HepG2 (cell line): ENCODE results near the gene NAV2. TPM values are rescaled to one million over a fixed set of nuclear protein-coding genes. Genes with fewer than 3 reads are reported as not detected.

Experiments used
- CSRNP1 ChIP-seq: sonication (generic); formaldehyde crosslinking; IDR thresholded peaks from 2 replicates; pipeline ENCODE4 v1.8.1; 2023; ENCODE audit warnings: mild to moderate bottlenecking, missing genetic modification reagents
- DRAP1 ChIP-seq: IDR thresholded peaks from 2 replicates; pipeline ENCODE4 v1.6.1; 2016; ENCODE audit warnings: missing genetic modification reagents, missing compliant biosample characterization
- FOXK2 ChIP-seq: fragments of 450-650 bp; IDR thresholded peaks from 2 replicates; pipeline ENCODE4 v1.6.1; 2016
- HES4 ChIP-seq: sonication (generic); formaldehyde crosslinking; IDR thresholded peaks from 2 replicates; pipeline ENCODE4 v1.9.0; 2021; ENCODE audit warnings: mild to moderate bottlenecking, missing genetic modification reagents, borderline replicate concordance
- HNRNPUL1 ChIP-seq: fragments of 200-400 bp; formaldehyde crosslinking; IDR thresholded peaks from 2 replicates; pipeline ENCODE4 v1.6.1; 2017; ENCODE audit warnings: low read depth, mild to moderate bottlenecking, low read length, moderate library complexity
- KMT2B ChIP-seq: IDR thresholded peaks from 2 replicates; pipeline ENCODE4 v1.6.1; 2016; ENCODE audit warnings: missing genetic modification reagents, missing compliant biosample characterization
- LBX2 ChIP-seq: sonication (generic); formaldehyde crosslinking; IDR thresholded peaks from 2 replicates; pipeline ENCODE4 v1.5.0; 2020; ENCODE audit warnings: missing genetic modification reagents, mild to moderate bottlenecking, borderline replicate concordance
- MBD4 ChIP-seq: IDR thresholded peaks from 2 replicates; pipeline ENCODE4 v1.6.1; 2012; ENCODE audit warnings: low read length, inconsistent platforms, borderline replicate concordance
- PHF20 ChIP-seq: sonication (generic); formaldehyde crosslinking; IDR thresholded peaks from 2 replicates; pipeline ENCODE4 v1.5.0; 2020; ENCODE audit warnings: mild to moderate bottlenecking, missing genetic modification reagents
- SNRNP70 ChIP-seq: fragments of 200-400 bp; formaldehyde crosslinking; IDR thresholded peaks from 2 replicates; pipeline ENCODE4 v1.6.1; 2017; ENCODE audit warnings: mild to moderate bottlenecking, low read depth, low read length, moderate library complexity
- TAF15 ChIP-seq: fragments of 200-400 bp; formaldehyde crosslinking; IDR thresholded peaks from one replicate; pipeline ENCODE4 v1.6.1; 2018; ENCODE audit warnings: mild to moderate bottlenecking, low read depth, low read length; ENCODE audit not compliant: poor library complexity, severe bottlenecking
- ZBTB21 ChIP-seq: sonication (generic); formaldehyde crosslinking; IDR thresholded peaks from 2 replicates; pipeline ENCODE4 v1.4.0; 2020; ENCODE audit warnings: missing genetic modification reagents
- ZFP36 ChIP-seq: fragments of 150-350 bp; IDR thresholded peaks from 2 replicates; pipeline ENCODE4 v1.6.1; 2018; ENCODE audit warnings: borderline replicate concordance, low read length, low read depth; ENCODE audit not compliant: partially characterized antibody
- ZFX ChIP-seq: sonication (generic); formaldehyde crosslinking; IDR thresholded peaks from 2 replicates; pipeline ENCODE4 v1.4.0; 2020; ENCODE audit warnings: mild to moderate bottlenecking, low read depth, missing genetic modification reagents, moderate library complexity
- ZNF567 ChIP-seq: sonication (generic); formaldehyde crosslinking; IDR thresholded peaks from 2 replicates; pipeline ENCODE4 v1.8.1; 2023; ENCODE audit warnings: mild to moderate bottlenecking, missing genetic modification reagents, borderline replicate concordance
- ZNF660 ChIP-seq: sonication (generic); formaldehyde crosslinking; IDR thresholded peaks from 2 replicates; pipeline ENCODE4 v1.5.1; 2020; ENCODE audit warnings: mild to moderate bottlenecking, low read depth, missing genetic modification reagents, borderline replicate concordance
- ZNF670 ChIP-seq: sonication (generic); formaldehyde crosslinking; IDR thresholded peaks from 2 replicates; pipeline ENCODE4 v1.8.0; 2022; ENCODE audit warnings: mild to moderate bottlenecking, missing genetic modification reagents, borderline replicate concordance
- ZNF709 ChIP-seq: sonication (generic); formaldehyde crosslinking; IDR thresholded peaks from 2 replicates; pipeline ENCODE4 v1.5.0; 2020; ENCODE audit warnings: mild to moderate bottlenecking, missing genetic modification reagents
- polyA plus RNA-seq, 8 experiments: library from polyadenylated mRNA; depleted of rRNA in 3 of 8; stranded (reverse) in 7 of 8; unstranded in 1 of 8; fragments of >200 nt; fragmentation: Illumina TruSeq in 4 of 8; extraction: Trizol in 4 of 8; gene quantifications; 2 replicates each; pipeline versions ENCODE4 v1.2.1 to v1.2.3, GENCODE V29; 2011 to 2016; ENCODE audit warnings: low read depth in 4 of 8, missing spikeins in 1 of 8, mixed read lengths in 1 of 8; ENCODE audit not compliant: insufficient read depth in 1 of 8
- total RNA-seq, 5 experiments: library from RNA; depleted of rRNA; stranded (reverse); fragments of >200 nt; fragmentation: Illumina TruSeq; extraction: Trizol; gene quantifications; 2 replicates each; pipeline ENCODE4 v1.2.3, GENCODE V29; 2016; ENCODE audit warnings: low read depth in 1 of 5
- TF ChIP-seq, protein P1 (sequence below): sonication (generic); formaldehyde crosslinking; IDR thresholded peaks from 2 replicates; pipeline ENCODE4 v1.5.0; 2020; ENCODE audit warnings: missing genetic modification reagents, mild to moderate bottlenecking, borderline replicate concordance
- TF ChIP-seq, protein P2 (sequence below): sonication (generic); formaldehyde crosslinking; IDR thresholded peaks from 2 replicates; pipeline ENCODE4 v1.5.0; 2020; ENCODE audit warnings: missing genetic modification reagents
- TF ChIP-seq, protein P3 (sequence below): sonication (generic); formaldehyde crosslinking; IDR thresholded peaks from 2 replicates; pipeline ENCODE4 v1.4.0; 2020; ENCODE audit warnings: missing genetic modification reagents, borderline replicate concordance

NAV2 gene
- total and polyA plus RNA-seq, 2 of the 13 experiments (the other 11 are each of a cell fraction or from before 2014, with no cell fraction given) = 9.3 to 34.6 TPM

- no peak for TF ChIP-seq CSRNP1 (CRISPR knock-in tag)
- TF ChIP-seq PHF20 = 0 out of 2 replicates have a peak, but pooled peaks have one; percentile 25
- TF ChIP-seq KMT2B = peak; percentile 63; the same call in 1 of the 2 replicates
- TF ChIP-seq FOXK2 = no peak
- TF ChIP-seq ZNF709 (CRISPR knock-in tag) = no peak
- no peak for TF ChIP-seq SNRNP70
- no peak for TF ChIP-seq ZNF567 (CRISPR knock-in tag)
- TF ChIP-seq, protein P1, sequence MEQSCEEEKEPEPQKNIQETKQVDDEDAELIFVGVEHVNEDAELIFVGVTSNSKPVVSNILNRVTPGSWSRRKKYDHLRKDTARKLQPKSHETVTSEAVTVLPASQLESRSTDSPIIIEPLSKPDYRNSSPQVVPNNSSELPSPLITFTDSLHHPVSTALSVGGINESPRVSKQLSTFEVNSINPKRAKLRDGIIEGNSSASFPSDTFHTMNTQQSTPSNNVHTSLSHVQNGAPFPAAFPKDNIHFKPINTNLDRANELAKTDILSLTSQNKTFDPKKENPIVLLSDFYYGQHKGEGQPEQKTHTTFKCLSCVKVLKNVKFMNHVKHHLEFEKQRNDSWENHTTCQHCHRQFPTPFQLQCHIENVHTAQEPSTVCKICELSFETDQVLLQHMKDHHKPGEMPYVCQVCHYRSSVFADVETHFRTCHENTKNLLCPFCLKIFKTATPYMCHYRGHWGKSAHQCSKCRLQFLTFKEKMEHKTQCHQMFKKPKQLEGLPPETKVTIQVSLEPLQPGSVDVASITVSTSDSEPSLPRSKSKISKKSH (CRISPR knock-in tag) = no peak
- no peak for TF ChIP-seq ZNF670 (CRISPR knock-in tag)
- TF ChIP-seq ZBTB21 (CRISPR knock-in tag) = no peak
- no peak for TF ChIP-seq HNRNPUL1
- TF ChIP-seq, protein P2, sequence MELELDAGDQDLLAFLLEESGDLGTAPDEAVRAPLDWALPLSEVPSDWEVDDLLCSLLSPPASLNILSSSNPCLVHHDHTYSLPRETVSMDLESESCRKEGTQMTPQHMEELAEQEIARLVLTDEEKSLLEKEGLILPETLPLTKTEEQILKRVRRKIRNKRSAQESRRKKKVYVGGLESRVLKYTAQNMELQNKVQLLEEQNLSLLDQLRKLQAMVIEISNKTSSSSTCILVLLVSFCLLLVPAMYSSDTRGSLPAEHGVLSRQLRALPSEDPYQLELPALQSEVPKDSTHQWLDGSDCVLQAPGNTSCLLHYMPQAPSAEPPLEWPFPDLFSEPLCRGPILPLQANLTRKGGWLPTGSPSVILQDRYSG (CRISPR knock-in tag) = no peak
- peak; percentile 21; the same call in 1 of the 2 replicates for TF ChIP-seq DRAP1 (CRISPR knock-in tag)
- no peak for TF ChIP-seq TAF15
- TF ChIP-seq ZNF660 = no peak
- TF ChIP-seq ZFP36 = no peak
- TF ChIP-seq MBD4 = no peak
- TF ChIP-seq HES4 = no peak
- TF ChIP-seq LBX2 = no peak
- TF ChIP-seq, protein P3, sequence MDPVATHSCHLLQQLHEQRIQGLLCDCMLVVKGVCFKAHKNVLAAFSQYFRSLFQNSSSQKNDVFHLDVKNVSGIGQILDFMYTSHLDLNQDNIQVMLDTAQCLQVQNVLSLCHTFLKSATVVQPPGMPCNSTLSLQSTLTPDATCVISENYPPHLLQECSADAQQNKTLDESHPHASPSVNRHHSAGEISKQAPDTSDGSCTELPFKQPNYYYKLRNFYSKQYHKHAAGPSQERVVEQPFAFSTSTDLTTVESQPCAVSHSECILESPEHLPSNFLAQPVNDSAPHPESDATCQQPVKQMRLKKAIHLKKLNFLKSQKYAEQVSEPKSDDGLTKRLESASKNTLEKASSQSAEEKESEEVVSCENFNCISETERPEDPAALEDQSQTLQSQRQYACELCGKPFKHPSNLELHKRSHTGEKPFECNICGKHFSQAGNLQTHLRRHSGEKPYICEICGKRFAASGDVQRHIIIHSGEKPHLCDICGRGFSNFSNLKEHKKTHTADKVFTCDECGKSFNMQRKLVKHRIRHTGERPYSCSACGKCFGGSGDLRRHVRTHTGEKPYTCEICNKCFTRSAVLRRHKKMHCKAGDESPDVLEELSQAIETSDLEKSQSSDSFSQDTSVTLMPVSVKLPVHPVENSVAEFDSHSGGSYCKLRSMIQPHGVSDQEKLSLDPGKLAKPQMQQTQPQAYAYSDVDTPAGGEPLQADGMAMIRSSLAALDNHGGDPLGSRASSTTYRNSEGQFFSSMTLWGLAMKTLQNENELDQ (CRISPR knock-in tag) = no peak
- peak; percentile 47 for TF ChIP-seq ZFX
Observed at GRCh38 chr11:20000351-20001134, 287.9 kb downstream of the NAV2 start (continued).
